SK-N-SH (cell line): Measurements from ENCODE around the gene HDAC8.

Experiments used
- CHD2 ChIP-seq: fragments of 150-350 bp; IDR thresholded peaks from 2 replicates; pipeline ENCODE4 v1.6.1; 2018; ENCODE audit warnings: low read length; ENCODE audit not compliant: partially characterized antibody
- CTCF ChIP-seq: fragments of 200-600 bp; sonication (generic); IDR thresholded peaks from 2 replicates; pipeline ENCODE4 v1.6.1; 2017; ENCODE audit warnings: antibody characterized with exemption, mild to moderate bottlenecking, moderate library complexity
- EZH2phosphoT487 ChIP-seq: fragments of 200-600 bp; sonication (generic); IDR thresholded peaks from 2 replicates; pipeline ENCODE4 v1.6.1; 2017; ENCODE audit warnings: low read depth, mixed run types, mild to moderate bottlenecking, antibody characterized with exemption, moderate library complexity, borderline replicate concordance
- POLR2AphosphoS5 ChIP-seq: IDR thresholded peaks from 2 replicates; pipeline ENCODE4 v1.6.1; 2012; ENCODE audit warnings: low read depth, low read length

GRCh38 chrX:72317139-72317538, 255.5 kb downstream of the HDAC8 start:
- no peak for TF ChIP-seq EZH2phosphoT487
- no peak for TF ChIP-seq CTCF
- TF ChIP-seq POLR2AphosphoS5, result no peak
- no peak for TF ChIP-seq CHD2
